HL-60 (cell line): Measurements from ENCODE around the gene MAP2.
A peak's percentile ranks its signal among the peaks of the same experiment; 100 is the strongest.

Source experiments
- DNase-seq, 2 experiments: peaks; one replicate each; pipeline ENCODE4 v3.0.0-alpha.2; 2010 to 2020; ENCODE audit warnings: low read depth in 1 of 2, low spot score in 1 of 2
- H3K27ac ChIP-seq: fragments of 250-450 bp; sonication (Bioruptor Pico); replicated peaks from 2 replicates; pipeline ENCODE4 v1.5.1; 2020; ENCODE audit warnings: mild to moderate bottlenecking, moderate library complexity
- H3K27me3 ChIP-seq: fragments of 250-450 bp; sonication (Bioruptor Pico); 2 replicates; pipeline ENCODE4 v1.5.1; 2021; ENCODE audit warnings: mild to moderate bottlenecking, moderate library complexity; ENCODE audit not compliant: insufficient read depth, poor library complexity, severe bottlenecking
- H3K4me3 ChIP-seq: replicated peaks from 2 replicates; pipeline ENCODE4 v1.5.1; 2011; ENCODE audit warnings: mild to moderate bottlenecking, control low read depth, low read length; ENCODE audit not compliant: insufficient read depth
- CTCF ChIP-seq: IDR thresholded peaks from one replicate; pipeline ENCODE4 v1.5.1; 2011; ENCODE audit warnings: low read length, control low read depth, inconsistent platforms; ENCODE audit not compliant: insufficient read depth
- GABPA ChIP-seq: IDR thresholded peaks from 2 replicates; pipeline ENCODE4 v1.6.1; 2012; ENCODE audit warnings: low read depth
- POLR2AphosphoS5 ChIP-seq: IDR thresholded peaks from 2 replicates; pipeline ENCODE4 v1.6.1; 2012; ENCODE audit warnings: low read depth
- REST ChIP-seq: IDR thresholded peaks from 2 replicates; pipeline ENCODE4 v1.6.1; 2012; ENCODE audit warnings: low read depth; ENCODE audit not compliant: insufficient replicate concordance
- SPI1 ChIP-seq: IDR thresholded peaks from 2 replicates; pipeline ENCODE4 v1.6.1; 2012; ENCODE audit warnings: low read depth, mild to moderate bottlenecking, borderline replicate concordance
- long read RNA-seq: library from polyadenylated mRNA; unstranded; transcript quantifications from one replicate; pipeline ENCODE4 v2.0.0, GENCODE V29; 2020

MAP2 gene
- long read RNA-seq: 0 reads

- DNase-seq: peak; percentile 21 to 49
- peaks cover 27% of the 10 kb centered on the region for H3K27me3 ChIP-seq
- H3K4me3 ChIP-seq: peak within 1 kb of the TSS; percentile 43
- TF ChIP-seq REST: no peak
- no peak for TF ChIP-seq SPI1
- peak; percentile 64 for TF ChIP-seq CTCF
- no peak for TF ChIP-seq POLR2AphosphoS5
- H3K27ac ChIP-seq: no peak within 1 kb of the TSS
Observed at GRCh38 chr2:209423562-209424198, at the start of gene MAP2. MAP2 (plus strand) TSS chr2:209424047; CDS start chr2:209653171, 229,124 bp downstream.

GRCh38 chr2:209376686-209377085 lies 47.2 kb upstream of the MAP2 start:
- Histone ChIP-seq H3K27me3 (no peaks in the 10 kb centered on the region), H3K27ac (no peak overlapping the region), H3K4me3 (no peak overlapping the region)
- DNase-seq: no peak
- no peak for TF ChIP-seq REST
- no peak for TF ChIP-seq SPI1
- no peak for TF ChIP-seq GABPA
- no peak for TF ChIP-seq POLR2AphosphoS5
- TF ChIP-seq CTCF: no peak

GRCh38 chr2:209380293-209380692 lies 43.6 kb upstream of the MAP2 start:
- TF ChIP-seq CTCF: no peak
- no peak for TF ChIP-seq POLR2AphosphoS5
- TF ChIP-seq GABPA: no peak
- no peak for TF ChIP-seq REST
- TF ChIP-seq SPI1: no peak
- H3K27me3 ChIP-seq: no peaks in the 10 kb centered on the region
- no peak for DNase-seq
- H3K4me3 ChIP-seq: no peak overlapping the region
- no peak overlapping the region for H3K27ac ChIP-seq
